NB4 (cell line): ENCODE data around the gene AACS.

Experiments used
- DNase-seq: peaks from one replicate; pipeline ENCODE4 v3.0.0; 2010; ENCODE audit warnings: low read depth
- H3K4me3 ChIP-seq: one replicate; pipeline ENCODE4 v1.5.1; 2011; ENCODE audit warnings: mild to moderate bottlenecking, low read depth, low read length, moderate library complexity
- MAX ChIP-seq: IDR thresholded peaks from 2 replicates; pipeline ENCODE4 v1.6.1; 2011; ENCODE audit warnings: low read depth, low read length
- MYC ChIP-seq: IDR thresholded peaks from 2 replicates; pipeline ENCODE4 v1.6.1; 2011; ENCODE audit warnings: low read depth, low read length
- POLR2A ChIP-seq: IDR thresholded peaks from 2 replicates; pipeline ENCODE4 v1.6.1; 2011; ENCODE audit warnings: mild to moderate bottlenecking; ENCODE audit not compliant: insufficient read length; ENCODE audit errors: extremely low read depth
- TF ChIP-seq, protein P1 (sequence below): IDR thresholded peaks from one replicate; pipeline ENCODE4 v1.5.1; 2012; ENCODE audit warnings: low read depth, low read length

Gene AACS

DNA sequence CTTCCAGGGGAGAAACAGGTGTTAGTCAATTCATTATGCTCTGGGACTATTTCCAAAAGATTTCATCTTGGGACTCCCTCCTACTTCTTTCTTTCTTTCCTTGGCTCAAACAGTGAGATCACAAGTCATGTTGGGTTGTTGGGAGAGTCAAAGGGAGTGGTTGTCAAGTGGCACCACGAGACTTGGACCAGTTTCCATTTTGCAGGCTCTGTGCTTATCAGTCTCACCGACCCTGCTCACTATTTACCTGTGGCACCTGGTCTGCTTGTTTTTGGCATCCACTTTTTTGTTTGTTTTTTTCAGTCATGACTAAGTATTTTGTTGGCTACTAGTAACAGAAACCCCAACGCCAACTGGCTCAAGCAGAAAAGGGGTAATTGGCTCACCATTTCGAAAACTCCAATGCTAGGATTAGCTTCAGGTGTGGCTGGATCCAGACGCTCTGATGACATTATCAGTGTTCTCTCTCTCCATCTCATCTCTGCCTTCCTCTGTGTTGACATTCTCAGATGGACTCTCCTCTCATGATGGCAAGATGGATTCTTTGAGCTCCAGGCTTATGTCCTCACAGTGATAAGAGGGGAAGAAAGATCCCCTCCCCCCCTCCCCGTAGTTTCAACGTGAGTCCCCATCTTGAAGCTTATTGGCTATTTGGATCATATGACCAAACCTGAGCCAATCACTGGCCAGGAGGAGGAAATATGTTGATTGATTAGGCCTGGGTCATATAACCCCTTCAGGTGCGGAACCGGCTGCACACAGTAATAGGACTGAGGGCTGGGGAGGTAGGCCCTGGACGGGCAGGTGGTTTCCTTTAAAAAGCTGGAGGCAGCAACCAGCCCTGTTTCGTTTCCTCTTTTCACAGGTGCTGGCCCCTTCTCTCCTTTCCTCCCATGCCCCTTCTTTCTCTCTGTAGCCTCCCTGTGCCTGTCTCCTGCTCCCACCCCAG lies 84.2 kb downstream of the AACS start:
- no peak for TF ChIP-seq MAX
- TF ChIP-seq, protein P1, sequence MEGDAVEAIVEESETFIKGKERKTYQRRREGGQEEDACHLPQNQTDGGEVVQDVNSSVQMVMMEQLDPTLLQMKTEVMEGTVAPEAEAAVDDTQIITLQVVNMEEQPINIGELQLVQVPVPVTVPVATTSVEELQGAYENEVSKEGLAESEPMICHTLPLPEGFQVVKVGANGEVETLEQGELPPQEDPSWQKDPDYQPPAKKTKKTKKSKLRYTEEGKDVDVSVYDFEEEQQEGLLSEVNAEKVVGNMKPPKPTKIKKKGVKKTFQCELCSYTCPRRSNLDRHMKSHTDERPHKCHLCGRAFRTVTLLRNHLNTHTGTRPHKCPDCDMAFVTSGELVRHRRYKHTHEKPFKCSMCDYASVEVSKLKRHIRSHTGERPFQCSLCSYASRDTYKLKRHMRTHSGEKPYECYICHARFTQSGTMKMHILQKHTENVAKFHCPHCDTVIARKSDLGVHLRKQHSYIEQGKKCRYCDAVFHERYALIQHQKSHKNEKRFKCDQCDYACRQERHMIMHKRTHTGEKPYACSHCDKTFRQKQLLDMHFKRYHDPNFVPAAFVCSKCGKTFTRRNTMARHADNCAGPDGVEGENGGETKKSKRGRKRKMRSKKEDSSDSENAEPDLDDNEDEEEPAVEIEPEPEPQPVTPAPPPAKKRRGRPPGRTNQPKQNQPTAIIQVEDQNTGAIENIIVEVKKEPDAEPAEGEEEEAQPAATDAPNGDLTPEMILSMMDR, result no peak
- peak; percentile 37 for DNase-seq
- H3K4me3 ChIP-seq, result no peak overlapping the region

GRCh38 chr12:125151284-125151683 lies 86.0 kb downstream of the AACS start:
- TF ChIP-seq, protein P1, result no peak
- TF ChIP-seq MYC (no peak), POLR2A (no peak), MAX (no peak)
- no peak for DNase-seq
- no peak overlapping the region for H3K4me3 ChIP-seq

- no peak overlapping the region for H3K4me3 ChIP-seq
- no peak for DNase-seq
- TF ChIP-seq, protein P1, result no peak
- TF ChIP-seq MYC (no peak), MAX (no peak), POLR2A (no peak)
Measured at GRCh38 chr12:125152463-125152862, 87.2 kb downstream of the AACS start.

DNA sequence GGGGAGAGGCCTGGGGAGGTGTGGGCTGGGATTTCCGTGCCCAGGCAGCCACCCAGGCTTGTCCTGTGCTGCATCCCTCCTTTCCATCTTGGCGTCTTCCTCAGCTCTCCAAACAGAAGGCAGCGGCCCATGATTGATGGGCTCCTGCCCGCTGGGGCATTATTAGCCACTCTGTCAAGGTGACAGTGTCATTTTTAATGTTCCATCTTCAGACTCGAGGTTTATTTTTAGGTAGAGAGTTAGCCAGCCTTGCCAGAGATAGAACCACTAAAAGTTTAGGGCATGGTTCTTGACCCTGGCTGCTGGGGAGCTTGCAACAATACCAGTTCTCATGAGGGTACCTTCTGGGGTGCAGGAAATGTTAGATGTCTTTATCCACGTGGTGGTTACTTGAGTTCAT lies 90.1 kb downstream of the AACS start:
- TF ChIP-seq, protein P1, result no peak
- no peak for TF ChIP-seq MYC
- TF ChIP-seq POLR2A, result no peak
- no peak for TF ChIP-seq MAX
- H3K4me3 ChIP-seq, result no peak overlapping the region
- DNase-seq, result no peak

DNA sequence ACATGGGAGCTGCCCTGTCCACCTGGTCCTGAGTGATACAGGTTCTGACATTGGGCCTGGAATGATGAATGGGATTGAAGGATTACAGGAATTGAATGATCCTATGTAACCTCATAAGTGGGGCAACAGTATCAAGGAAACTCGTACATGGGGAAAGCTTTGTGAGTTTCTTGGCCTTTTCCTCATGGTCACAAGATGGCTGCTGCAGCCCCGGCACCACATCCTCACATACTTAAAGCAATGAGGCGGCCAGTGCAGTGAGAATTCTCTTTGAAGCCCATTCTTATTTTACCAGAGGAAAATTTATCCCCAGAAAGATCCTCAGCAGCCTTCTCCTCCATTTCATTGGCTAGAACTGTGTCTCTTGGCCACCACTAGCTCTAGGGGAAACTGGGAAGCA lies 91.9 kb downstream of the AACS start:
- TF ChIP-seq, protein P1, result no peak
- no peak for TF ChIP-seq POLR2A
- TF ChIP-seq MYC, result no peak
- no peak for TF ChIP-seq MAX
- H3K4me3 ChIP-seq, result no peak overlapping the region
- DNase-seq, result no peak
